CD4-positive, alpha-beta T cell treated with Interleukin-2 at 100 ng/mL for 4 hours (primary cell): Measurements from ENCODE around the gene GRID1.

Experiments
- DNase-seq: peaks from one replicate; pipeline ENCODE4 v3.0.0-alpha.2; 2020; ENCODE audit warnings: low spot score

GRID1 gene

DNA sequence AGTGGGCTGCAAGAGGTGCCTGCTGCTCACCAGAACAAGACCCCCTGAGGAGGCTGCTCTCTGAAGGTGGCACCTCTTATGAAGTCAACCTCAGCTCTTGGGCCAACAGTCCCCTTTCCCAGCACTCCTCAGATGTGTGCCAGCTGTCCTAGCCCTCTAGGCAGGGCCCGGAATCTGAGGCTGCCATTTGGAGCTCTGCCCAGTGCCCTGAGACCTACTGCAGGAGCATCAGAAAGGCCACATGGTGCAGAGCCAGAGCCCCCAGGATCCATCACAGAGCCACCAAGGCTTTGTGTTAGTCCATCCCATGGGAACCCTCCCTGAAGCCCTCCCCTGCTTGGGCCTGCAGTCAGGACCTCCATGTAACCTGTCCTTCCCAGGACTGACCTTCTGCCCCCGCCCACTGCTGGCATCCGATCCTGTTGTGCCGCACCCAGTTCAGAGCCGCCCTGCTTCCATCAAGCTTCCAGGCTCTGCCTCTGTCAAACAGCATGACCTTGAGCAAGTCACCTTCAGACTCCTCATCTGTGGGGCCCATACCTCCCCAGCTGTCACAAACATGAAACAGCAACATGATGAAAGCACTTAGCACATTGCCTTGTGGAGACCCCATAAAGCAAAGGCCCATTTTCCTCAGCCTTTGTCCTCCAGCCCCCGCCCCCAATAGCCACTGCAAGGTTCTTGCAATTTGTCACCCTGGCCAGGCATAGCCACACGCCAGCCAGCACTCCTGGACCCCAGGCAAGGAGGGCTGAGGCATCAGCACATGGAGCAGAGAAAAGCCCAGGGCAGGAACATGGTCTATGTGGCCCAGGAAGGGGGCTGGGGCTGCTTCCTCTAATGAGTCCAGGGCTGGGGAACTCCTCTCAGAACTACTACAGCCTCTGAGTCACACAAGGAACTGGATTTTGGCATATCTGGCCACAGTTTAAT, 51.7 kb downstream of the GRID1 start:
- no peak for DNase-seq

DNA sequence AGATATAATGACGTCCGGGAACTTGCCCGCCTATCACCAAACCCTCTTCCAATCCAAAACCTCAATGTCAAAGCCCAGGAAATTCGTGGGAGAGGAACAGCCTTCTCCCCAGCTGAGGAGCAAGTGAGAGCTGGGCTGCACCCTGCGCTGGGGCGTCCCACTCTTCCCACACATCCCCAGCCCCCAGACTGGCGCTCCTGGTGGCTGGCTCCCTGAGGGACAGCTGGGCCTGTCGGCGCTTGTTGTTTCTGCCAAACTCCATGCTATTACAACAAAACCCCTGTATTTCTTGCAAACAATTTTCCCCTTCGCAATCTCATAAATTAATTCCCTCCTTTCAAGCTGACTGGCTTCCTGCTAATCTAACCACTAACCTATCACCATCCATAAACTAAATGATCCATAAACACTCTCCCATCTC, 53.0 kb downstream of the GRID1 start:
- DNase-seq = no peak

DNA sequence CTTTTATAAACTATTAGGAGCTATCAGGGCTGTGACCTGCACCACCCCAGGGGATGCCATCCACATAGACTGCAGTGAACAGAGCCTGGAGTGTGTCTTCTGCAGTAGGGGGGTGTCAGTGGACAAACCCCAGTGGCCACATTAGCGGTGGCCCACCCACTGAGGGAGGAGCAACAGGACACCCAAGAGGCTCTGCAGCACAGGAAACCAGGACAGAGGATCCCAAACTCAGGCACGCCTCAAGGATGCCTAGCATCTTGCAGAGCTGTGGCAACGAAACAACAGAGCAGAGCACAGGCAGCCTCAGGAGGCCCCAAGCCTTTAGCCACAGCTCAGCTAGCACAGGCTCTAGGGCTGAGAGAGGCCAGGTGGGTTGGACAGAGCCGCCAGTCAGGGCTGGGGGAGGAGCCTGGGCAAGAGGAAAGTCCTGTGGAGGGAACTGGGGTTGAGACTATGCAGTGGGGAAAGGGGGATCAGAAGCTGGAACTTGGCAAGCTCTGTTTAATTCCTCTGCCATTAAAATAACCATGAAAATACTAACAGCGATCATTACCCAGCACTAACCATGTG, 53.8 kb downstream of the GRID1 start:
- no peak for DNase-seq

DNA sequence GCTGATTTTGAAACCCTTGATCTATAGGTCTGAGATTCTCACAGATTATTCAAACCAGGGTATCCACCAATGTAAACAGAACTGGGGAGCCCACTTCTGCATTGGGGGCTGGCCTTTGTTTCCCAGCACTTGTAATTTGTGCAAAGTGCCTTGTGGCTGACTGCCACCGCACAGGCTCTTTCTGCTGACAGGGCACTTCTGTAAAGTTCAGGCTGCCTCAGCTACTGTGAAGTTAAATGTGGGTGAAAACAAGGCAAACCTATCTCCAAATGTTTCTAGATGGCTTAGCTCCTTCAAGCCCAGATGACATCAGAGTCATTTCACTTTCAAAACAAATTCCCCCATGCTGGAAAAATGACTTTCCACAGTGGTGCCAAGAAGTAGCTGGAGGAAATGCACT, 54.7 kb downstream of the GRID1 start:
- no peak for DNase-seq

DNA sequence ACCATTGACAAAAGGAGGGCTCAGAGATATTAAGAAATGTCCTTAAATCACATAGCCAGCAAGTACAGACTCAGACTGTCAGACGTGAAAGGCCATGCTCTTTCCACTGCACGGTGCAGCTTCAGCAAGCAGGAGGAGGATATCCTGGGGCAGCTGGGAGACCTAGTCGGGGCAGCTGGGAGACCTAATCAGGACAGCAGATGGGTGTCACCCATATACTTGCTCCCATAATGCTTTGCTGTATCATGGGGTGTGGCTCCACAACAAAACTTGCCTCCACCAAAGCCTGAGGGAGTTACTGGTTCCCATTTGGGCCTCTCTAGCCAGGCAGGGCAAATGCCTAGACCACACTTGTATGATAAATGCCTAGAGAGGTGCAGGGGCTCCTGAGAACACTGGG, 55.4 kb downstream of the GRID1 start:
- DNase-seq = no peak

DNA sequence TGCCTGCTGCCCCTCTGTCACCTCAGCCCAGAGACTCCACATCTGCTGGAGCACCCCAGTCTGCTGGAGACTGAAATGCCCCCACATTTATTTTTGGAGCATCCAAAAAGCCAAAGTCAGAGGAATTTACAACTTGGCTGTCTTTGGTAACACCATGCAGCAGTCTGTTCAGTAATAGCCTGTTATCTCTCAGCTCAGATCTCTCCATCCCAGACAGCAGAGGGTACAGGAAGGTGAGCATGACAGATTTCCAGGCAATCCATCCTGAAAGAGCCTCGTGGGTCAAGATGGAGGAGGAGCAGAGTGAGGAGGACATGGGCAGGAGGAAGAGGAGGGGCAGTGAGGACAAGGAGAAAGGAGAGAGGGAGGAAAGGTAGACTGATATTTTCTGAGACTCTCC, 55.9 kb downstream of the GRID1 start:
- DNase-seq = no peak

DNA sequence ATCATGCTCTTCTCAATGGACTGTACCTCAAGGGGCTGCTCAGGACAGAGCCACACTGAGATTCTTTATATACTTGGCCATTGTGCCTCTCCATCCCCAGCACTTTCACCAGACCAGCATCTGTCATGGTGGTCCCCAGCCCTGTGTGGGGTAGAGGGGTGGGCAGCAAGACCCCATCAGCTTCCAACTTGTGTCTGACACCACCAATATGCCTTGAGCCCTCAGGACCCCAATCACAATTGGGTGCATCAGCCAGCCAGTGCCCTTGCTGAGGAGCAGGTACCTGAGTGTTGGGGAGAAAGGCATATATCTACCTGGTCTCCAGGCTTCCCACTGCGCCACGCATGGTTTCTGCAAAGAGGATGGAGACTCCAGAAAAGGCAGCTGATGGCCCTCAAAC, 56.3 kb downstream of the GRID1 start:
- DNase-seq = no peak

DNA sequence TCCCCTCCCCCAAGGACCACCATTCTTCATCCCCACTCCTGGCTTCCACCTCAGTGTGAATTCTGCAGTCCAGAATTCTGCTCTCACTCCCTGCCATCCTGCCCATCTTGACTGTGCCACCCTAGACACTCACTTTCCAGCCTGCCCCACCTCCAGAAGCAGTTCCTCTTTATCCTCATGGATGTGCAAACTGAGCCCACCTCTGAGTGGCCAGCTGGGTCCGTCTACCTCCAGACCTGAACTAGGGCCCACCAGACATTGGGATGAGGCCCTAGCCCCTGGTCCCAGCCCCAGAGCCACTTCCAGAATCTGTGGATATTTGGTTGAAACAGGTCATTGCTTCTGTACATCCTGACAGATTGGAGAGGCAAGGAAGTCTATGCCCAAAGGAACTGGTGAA, 58.5 kb downstream of the GRID1 start:
- no peak for DNase-seq

DNA sequence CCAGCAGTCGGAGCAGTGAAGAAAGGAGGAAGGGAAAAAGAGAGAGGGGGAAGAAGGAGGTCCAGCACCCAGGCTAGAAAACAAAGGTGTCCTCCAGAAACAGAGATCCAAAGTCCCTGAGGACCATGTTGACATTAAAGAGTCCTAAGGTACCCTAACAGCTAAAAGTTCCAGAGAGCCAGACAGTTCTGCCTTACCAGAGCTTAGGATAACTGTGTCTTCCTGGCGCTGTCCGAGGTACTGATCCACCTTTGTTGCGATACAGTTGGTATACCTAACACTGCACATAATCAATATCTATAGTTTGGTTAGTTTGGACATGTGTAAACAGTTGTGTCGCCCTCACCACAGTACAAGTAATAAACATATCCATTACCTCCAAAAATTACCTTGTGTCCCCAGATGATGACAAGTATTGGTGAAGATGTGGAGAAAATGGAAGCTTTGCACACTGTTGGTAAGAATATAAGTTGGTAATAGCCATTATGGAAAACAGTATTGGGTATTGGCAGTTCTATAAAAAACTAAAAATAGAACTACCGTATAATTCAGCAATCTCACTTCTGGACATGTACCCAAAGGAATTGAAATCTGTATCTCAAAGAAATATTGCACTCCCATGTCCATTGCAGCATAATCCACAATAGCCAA, 59.8 kb downstream of the GRID1 start:
- DNase-seq = no peak

DNA sequence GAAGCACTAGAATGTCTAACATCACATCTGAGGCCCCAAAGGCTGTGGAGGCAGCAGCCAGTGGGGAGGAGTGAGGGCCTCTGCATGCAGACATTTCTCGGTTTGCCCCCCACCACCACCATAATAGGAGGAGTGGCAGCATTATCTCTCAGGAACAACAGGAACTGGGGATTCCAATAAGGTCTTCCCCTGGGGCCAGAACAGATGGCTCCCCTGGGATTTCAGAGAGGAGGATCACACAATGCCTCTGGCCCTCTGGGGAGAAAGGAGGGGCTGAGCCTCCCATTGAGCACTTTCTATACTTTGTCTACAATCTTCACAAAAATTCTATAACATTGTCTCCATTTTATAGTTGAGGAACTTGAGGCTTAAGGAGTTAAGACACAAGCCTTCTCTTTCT, 61.1 kb downstream of the GRID1 start:
- no peak for DNase-seq

DNA sequence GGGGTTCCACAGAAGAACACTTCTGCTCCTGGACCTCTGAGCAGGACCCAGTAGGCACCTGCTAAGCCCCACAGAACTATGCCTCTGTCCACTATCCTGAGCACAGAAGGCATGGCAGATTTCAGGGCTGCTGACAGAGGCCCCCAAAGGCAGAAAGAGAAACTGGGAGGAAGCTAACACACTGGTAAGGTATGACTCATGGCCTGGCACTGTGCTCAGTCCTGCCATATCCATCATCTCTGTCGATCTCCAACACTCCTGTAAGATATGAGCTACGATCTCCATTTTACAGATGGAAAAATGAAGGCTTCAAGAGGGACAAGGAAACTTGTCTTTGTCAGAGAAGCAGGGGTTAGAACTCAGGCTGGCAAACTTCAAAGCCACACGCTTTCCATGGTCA, 62.2 kb downstream of the GRID1 start:
- DNase-seq = no peak

DNA sequence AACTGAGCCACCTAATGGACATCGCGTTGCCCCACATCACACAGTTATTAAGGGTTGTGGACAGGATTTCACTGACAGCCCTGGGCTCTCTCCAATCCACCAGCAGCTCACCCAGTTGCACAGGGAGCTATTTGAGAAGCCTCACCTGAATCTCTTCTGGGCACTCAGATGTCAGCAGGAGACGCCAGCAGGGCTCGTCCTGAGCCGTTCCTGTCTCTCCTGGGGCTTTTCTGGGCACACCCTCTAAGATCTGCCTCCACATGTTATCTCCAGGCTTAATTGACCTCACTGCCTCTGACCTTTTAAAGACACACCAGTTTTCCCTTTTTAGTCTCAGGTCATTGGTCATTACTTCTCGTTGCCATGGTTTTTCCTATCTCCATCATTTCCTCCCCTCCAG, 63.0 kb downstream of the GRID1 start:
- no peak for DNase-seq

DNA sequence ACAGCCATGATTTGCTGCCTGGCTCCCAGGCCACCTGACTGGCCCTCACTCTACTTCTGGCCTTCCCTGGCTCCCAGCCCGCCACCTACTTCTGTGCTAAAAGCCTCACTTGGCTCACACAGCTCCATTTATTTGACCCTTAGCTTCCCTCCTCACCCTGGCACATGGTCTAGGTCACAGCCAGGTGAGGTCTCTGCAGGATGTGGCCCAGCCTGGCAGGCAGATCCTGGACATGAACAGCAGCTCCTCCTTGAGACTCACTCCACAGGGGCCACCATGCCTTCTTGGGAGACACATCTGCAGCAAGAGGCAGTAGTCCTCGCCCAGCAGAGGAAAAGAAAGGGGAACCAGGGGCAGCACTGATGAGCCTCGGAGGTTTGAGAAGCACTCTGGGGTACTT, 64.6 kb downstream of the GRID1 start:
- no peak for DNase-seq

DNA sequence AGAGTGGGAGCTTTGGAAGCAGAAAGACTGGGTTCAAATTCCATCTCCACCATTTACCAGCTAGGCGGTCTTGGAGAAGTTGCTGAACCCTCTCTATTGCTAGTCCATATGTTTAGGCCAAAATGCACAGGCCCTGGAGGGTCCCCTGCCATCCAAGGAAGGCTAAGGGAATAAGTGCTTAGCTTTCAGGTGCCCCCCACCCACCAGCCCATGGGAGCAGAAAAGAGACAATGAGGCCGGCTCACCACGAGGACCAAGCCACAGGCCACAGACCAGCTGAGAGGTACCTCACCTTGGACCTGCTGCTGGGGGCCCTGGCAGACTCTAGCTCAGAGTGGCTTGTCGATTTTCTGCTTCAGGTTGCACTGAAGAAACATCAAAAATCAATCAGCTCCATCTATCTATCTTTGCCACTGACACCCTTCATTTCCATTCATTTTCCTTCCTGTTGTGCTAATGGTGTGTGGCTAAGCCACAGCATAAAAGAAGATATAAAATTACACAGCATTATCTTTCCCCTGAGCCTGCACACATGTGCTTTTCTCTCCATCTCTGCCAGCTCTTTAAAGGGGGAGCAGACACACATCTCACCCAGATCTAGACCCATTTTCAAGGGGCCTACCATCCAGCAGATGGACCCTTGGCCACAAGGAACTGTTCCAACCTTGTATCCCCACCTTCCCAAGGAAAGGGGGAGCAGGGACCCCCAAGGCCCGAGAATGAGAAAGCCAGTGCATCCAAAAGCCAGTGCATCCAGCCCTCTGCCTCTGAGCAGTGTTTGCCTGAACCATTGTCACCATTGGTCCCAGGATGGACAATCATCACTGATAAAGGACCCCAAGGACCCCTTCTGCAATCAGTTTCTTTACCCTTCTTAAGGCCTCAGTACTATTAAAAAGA, 65.4 kb downstream of the GRID1 start:
- no peak for DNase-seq

DNA sequence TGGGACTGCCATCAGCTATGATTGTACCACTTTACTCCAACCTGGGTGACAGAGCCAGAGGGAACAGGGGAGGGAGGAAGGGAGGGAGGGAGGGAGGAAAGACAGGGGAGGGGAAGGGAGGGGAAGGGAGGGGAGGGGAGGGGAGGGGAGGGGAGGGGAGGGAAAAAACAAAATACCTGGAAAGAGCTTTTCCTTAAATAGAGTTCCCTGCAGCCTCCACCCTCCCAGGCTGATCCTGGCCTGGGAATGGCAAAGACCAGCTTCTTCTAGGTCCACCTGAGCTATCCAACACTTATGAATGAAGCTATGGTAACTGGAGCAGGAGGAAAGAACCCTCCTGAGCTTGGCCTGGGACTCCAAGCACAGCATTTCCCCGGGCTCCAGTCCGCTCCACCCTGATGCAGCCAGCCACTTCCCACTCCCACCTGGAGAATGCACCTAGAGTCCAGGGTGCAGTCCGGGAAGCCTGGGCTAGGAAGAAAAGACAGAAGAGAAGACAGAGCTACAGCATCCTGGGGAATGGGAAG, 66.1 kb downstream of the GRID1 start:
- no peak for DNase-seq

DNA sequence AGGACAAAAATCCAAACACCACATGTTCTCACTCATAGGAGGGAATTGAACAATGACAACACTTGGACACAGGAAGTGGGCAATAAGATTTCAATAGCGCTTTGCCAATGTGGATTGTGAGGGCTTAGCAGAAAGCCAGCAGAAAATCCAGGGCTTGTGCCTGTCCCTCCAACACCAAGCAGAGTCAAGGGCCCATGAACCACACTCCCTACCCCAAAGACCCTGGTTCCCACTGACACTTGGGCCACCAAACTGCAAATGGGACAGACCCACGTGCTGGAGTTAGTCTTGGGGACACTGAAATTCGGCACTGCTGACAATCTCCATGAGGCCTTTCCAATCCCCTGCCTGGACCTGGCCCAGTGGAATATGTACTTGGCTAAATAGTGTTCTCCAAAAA, 67.0 kb downstream of the GRID1 start:
- no peak for DNase-seq

DNA sequence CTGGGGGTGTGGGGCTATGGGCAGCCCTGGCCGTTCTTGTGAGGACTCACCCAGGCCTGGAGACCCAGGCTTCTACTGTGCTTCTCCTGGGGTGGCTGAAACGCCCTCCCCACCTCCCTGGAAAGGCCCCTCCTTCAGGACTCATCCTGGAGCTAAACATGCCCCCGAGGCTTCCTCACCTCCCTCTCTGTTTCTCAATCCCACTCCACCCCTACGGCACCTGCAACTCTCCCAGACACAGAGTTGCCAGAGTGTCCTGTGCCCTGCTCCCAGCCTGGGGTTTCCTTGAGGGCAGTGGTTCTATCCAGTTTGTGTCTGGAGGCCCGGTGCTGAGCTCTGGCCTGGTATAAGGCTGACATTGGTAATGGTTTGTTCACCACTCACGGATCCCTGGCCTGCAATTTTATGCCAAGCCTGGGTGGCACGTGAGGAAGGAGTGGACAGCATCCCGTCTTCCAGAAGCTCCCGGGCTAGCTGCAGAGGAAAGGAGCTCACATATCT, 68.0 kb downstream of the GRID1 start:
- no peak for DNase-seq

DNA sequence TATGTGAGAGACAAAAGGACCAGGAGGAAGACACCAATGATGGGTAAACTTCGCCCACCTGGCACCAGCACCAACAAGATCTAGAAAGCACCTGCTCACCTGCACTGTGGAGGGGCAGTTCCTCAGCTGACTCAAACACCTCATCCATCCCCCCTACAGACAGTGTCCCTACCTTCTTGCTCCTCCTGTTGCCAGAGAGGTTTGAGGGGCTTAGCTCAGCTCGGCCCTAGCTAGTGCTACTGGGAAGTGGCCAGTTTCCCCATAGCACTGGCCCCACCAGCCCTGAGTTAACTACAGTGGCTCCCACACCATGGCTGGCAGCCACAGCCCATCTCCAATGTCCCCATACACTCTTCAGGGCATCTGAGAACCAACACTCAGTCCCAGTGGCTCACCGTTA, 70.8 kb downstream of the GRID1 start:
- DNase-seq = no peak

DNA sequence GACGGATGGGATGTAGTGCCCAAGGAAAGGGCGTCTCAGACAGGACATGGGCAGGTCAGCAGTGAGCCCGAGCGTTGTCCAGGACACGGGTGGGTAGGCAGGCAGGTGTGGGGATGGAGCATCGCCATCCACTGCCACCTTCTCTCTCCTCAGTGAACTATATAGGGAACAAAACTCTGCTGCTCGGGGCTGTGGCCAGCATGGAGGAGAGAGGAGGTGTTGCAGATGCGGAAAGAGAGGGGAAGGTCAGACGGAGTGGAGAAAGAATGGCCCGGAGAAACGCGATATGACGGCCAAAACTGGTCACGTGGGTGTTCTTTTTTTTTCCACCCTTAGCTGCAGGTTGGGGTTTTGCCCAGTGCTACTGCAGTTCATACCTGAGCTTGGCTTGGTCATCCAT, 71.2 kb downstream of the GRID1 start:
- DNase-seq = no peak

DNA sequence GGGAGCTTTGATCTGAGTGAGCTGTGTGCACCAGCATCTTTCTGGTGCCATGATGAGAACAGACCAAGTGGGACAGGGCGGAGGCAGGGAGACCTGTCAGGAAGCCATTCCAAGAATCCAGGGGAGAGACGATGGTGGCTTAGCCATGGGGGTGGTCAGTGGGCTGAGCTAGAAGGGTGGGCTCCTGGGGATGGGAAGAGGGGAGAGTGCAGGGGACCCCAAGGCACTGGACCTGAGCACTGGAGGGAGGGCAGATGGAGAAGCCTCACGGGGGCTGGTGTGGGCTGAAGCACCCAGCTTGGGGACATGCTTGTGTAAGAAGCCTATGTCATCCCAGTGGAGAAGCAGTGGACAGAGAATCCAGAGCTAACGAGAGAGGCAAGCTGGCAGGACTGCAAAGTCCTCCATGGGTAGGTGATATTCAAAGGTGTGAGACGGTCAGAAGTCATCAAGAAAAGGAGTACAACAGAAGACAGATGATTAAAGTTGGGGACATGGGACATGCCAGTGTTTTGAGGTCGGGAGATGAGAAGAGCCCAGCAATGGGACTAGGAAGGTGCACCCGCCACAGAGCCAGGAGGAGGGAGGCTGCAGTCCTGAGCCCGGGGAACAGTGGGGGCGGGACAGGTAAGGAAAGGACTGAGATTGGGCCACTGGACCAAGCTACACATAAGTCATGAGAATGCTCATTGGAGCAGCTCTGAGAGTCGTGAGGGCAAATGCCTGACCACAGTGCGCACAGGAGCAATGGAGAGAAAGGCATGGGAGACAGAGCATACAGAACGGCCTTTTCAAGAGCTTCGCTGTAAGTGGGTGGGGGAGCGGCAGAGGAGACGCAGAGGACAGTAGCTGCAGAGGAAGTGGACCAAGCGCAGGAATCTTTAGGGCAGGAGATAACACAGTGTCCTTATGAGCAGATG, 72.0 kb downstream of the GRID1 start:
- DNase-seq = no peak

DNA sequence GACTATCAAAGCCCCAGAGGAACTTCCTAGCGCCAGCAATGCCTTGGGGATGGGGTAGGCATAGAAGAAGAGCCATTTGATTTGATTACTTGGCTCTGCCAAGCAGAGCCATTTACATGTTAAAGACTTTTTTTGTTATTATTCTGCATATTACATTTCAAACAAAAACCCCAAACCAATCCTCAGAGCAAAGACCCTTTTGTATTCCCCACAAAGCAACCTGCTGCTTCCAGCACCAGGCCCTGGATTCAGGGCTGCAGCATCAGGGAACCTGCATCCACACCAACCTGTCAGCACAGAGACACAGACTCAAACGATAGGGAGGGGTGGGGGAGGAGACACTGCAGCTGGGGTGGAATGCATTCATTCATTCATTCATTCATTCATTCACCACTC, 73.2 kb downstream of the GRID1 start:
- no peak for DNase-seq
